ENCODE results near the gene EME2. TPM values are rescaled to one million over a fixed set of nuclear protein-coding genes. Genes with fewer than 3 reads are reported as not detected.
A peak's percentile ranks its signal among the peaks of the same experiment; 100 is the strongest.

EME2 gene
- total and polyA plus RNA-seq, 11 donors = 3.4 to 12.9 (median 6.0) TPM

GRCh38 chr16:1758923-1759322 is 13.7 kb upstream of the EME2 start:
- 91 to 94% (median 93%) methylated on average over 15 to 18 of the region's 18 CpGs for WGBS, 4 donors
- no peak overlapping the region for H3K27ac ChIP-seq
- H3K27me3 ChIP-seq = no peaks in the 10 kb centered on the region
- intact Hi-C loops (cut with DNase I) = no loop called here
- H3K4me1 ChIP-seq = no peaks in the 10 kb centered on the region
- no peaks in the 10 kb centered on the region for H3K9me3 ChIP-seq
- peaks cover 0 to 77% (median 66%) of the 10 kb centered on the region in 9 donors for H3K36me3 ChIP-seq
- TF ChIP-seq, protein P1, sequence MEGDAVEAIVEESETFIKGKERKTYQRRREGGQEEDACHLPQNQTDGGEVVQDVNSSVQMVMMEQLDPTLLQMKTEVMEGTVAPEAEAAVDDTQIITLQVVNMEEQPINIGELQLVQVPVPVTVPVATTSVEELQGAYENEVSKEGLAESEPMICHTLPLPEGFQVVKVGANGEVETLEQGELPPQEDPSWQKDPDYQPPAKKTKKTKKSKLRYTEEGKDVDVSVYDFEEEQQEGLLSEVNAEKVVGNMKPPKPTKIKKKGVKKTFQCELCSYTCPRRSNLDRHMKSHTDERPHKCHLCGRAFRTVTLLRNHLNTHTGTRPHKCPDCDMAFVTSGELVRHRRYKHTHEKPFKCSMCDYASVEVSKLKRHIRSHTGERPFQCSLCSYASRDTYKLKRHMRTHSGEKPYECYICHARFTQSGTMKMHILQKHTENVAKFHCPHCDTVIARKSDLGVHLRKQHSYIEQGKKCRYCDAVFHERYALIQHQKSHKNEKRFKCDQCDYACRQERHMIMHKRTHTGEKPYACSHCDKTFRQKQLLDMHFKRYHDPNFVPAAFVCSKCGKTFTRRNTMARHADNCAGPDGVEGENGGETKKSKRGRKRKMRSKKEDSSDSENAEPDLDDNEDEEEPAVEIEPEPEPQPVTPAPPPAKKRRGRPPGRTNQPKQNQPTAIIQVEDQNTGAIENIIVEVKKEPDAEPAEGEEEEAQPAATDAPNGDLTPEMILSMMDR (IDR thresholded peaks at IDR 0.05) = no peak
- TF ChIP-seq POLR2A (IDR thresholded peaks at IDR 0.05) = no peak
- H3K4me3 ChIP-seq = no peak overlapping the region
- no peak for DNase-seq
- no peak for ATAC-seq

- no peak for ATAC-seq
- WGBS, 4 donors = 96 to 100% (median 97%) methylated on average over 13 to 21 of the region's 21 CpGs
- TF ChIP-seq, protein P1 (IDR thresholded peaks at IDR 0.05) = no peak
- no peak for TF ChIP-seq POLR2A (IDR thresholded peaks at IDR 0.05)
- no peaks in the 10 kb centered on the region for H3K27me3 ChIP-seq
- H3K36me3 ChIP-seq = peaks cover 0 to 77% (median 66%) of the 10 kb centered on the region in 9 donors
- intact Hi-C loops (cut with DNase I) = no loop called here
- no peak overlapping the region for H3K27ac ChIP-seq
- no peaks in the 10 kb centered on the region for H3K9me3 ChIP-seq
- DNase-seq = no peak
- no peaks in the 10 kb centered on the region for H3K4me1 ChIP-seq
- no peak overlapping the region for H3K4me3 ChIP-seq
Observed at GRCh38 chr16:1759511-1759910, 13.1 kb upstream of the EME2 start.

DNA sequence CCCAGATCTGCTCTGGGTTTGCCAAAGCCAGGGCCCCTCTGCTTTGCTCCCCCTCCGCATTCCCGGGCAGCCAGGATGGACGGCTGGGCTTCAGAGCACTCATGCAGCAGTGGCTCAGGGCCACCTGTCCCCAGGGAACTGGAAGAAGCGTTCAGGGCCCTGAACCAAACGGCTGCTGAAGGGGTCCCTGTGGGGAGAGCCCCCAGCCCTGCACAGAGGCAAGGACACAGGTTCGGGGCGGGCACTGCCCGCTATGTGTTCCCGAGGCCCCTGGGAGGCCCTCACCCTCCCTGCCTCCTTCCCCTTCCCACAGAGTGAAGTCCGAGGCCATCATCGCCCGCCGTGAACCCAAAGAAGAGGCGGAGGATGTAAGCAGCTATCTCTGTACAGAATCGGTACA is 11.7 kb upstream of the EME2 start:
- TF ChIP-seq, protein P1 (IDR thresholded peaks at IDR 0.05) = no peak
- no peak for TF ChIP-seq POLR2A (IDR thresholded peaks at IDR 0.05)
- Histone ChIP-seq H3K4me1 (no peaks in the 10 kb centered on the region), H3K27me3 (no peaks in the 10 kb centered on the region), H3K27ac (no peak overlapping the region), H3K9me3 (no peaks in the 10 kb centered on the region), H3K4me3 (no peak overlapping the region), H3K36me3 (peaks cover 0 to 80% (median 69%) of the 10 kb centered on the region in 9 donors)
- 85 to 94% (median 88%) methylated on average over 7 to 15 of the region's 15 CpGs for WGBS, 4 donors
- ATAC-seq = no peak
- DNase-seq = no peak
- intact Hi-C loops (cut with DNase I) = no loop called here

- ATAC-seq = no peak
- Histone ChIP-seq H3K9me3 (no peaks in the 10 kb centered on the region), H3K4me1 (no peaks in the 10 kb centered on the region), H3K27ac (no peak overlapping the region), H3K4me3 (no peak overlapping the region), H3K27me3 (no peaks in the 10 kb centered on the region), H3K36me3 (peaks cover 0 to 89% (median 78%) of the 10 kb centered on the region in 9 donors)
- DNase-seq = peak in 1 of 5 donors; percentile 7
- TF ChIP-seq, protein P1 (IDR thresholded peaks at IDR 0.05) = no peak
- TF ChIP-seq POLR2A (IDR thresholded peaks at IDR 0.05) = no peak
- 92 to 94% (median 92%) methylated on average over 14 to 15 of the region's 15 CpGs for WGBS, 4 donors
- intact Hi-C loops (cut with DNase I) = no loop called here
Observed at GRCh38 chr16:1761751-1762150, 10.9 kb upstream of the EME2 start.

All from heart left ventricle (tissue), 16 donors.